HG03139 (cell line): ENCODE data around the gene DSPP.

Source experiments
- ATAC-seq: cut with Tn5 transposase; IDR thresholded peaks from one replicate; pipeline ENCODE4 v1.9.1; 2021; ENCODE audit not compliant: unreplicated experiment

The DSPP gene

DNA sequence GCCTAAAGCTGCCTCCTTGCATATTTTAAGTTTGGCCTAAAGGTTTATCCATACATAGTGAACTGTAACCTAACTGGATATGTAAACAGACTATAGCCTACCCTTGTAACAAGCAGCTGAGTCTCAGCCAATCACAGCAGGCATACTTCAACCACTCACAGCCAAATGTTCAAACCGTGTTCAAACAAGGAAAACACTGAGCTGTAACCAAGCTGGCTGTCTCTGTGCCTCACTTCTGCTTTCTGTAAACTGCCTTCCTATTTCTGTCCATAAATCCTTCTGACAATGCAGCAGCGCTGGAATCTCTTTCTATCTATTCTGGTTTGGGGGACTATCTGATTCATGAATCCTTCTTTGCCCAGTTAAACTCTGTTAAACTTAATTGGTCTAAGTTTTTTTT is 16.4 kb downstream of the DSPP start:
- no peak for ATAC-seq

DNA sequence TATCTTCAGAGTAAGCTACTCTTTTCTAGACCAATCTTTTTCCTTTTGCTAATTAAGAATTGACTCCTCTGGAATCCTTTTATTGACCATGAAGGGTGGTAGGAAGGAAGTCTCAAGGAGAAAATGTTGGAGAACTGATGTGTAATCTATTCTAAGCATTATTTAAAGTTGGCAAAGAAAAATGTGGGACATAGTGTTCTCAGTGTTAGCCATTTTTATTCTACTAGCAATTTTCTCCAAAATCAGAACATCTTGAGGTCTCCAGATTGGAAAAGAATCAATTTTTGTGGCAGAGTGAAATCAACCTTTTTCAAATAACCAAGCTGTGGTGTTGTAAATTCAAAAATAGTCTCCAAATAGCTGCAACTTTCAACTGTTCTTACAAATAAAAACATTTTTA is 23.3 kb downstream of the DSPP start:
- no peak for ATAC-seq

DNA sequence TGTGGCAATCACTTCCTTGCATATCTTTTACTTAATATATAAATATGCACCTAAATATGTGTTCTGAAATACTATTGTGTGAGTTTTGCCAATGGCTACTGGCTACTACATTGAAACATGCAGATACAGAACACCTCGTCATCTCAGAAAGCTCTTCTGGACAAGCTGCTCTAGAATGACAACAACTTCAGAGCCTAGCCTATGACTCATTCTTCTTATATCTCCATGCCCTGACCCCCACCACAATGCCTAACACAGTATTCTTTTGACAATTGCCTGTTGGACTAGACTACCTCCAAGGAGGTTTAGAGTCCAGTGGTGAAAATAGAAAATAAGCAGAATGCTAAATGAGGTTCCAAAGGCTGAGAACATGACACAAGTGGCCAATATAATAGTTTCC is 24.1 kb downstream of the DSPP start:
- ATAC-seq: no peak

DNA sequence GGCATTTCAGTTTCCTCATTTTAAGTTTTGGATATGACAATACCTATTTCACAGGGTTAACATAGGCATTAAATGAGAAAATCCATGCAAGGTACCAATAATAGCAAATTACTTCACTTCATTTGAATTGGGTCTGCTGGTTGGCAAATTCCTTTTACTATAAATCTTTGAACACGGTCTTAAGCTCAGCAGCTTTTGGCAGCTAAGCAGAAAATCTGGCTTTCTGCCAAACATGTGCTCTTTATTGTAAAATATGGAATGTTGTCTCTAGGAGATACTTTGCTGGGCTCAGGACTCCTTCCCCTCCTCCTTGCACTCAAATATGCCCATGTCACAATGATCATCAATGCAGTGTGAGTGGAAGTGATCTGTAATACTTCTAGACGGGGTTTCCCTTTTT is 24.9 kb downstream of the DSPP start:
- no peak for ATAC-seq

DNA sequence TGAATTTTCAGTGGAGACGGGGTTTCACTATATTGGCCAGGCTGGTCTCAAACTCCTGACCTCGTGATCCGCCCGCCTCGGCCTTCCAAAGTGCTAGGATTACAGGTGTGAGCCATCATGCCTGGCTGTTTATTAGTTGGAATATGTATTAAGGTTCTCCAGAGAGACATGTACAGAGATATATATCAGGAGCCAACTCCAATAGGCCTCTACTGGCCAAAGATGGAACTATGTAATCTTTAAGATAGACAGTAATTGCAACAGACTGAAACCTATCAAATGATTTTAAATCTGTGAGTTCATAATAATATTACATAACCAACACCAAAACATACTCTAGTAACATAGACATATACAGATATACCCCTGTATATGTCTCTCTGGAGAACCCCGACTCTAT is 36.0 kb downstream of the DSPP start:
- no peak for ATAC-seq

DNA sequence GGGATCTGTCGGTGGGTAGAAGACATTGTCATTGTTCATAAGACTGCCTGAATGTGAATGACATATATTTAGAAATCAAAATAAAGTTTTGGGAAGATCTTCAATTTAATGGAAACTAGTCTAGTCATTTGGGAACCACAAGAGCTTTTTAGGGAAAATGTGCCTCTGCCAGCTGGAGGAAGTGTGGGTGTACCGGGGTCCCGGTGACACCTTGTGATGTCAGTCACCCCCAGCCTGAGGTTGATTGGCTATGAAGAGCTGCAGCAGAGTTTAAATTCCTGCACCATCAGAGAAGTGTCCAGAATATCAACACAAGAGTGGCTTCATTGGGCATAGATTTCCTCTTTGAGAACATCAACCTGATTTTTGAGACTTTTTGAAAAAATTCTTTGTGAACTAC is 41.7 kb downstream of the DSPP start, which contains the start of gene DMP1:
Gene DMP1, plus strand, starts transcription at position 301 of the 400 bp plus-strand sequence. CDS start 6,213 bp downstream, outside the sequence.
- ATAC-seq: no peak

DNA sequence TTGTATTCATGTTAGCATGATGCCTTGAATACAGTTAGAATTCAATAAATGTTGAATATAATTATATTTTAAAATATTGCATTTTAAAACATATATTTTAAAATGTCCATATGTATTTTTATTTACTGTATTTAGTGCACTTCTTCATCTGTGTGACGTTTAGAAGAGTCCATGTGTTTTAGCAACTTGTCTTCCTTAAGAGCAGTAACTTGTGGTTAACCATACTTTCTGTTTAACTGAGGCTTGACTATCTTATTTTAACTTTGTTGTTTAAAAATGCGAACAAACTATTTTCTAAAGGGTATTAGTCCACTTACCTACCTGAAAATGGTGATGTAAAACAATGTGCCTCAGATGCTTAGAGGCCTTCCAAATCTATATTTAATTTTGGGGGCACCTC is 42.6 kb downstream of the DSPP start:
- no peak for ATAC-seq

DNA sequence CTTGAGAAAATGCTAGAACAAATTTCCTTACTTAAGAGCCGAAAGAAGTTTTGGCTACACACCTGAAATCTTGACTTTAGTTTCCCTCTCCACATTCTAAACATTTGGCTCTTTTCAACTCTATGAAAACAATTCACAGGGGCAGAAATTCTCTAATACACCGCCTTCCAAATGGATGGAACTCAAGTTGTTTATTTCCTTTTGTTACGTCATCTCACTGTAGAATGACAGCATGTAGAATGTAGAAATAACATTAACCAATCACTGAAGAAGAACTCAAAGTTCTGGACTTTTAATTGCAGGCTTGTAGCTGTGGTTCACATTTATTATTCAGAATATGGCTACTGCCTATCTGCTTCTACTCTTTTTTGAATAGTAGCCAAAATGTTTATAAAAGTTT is 43.6 kb downstream of the DSPP start:
- no peak for ATAC-seq

DNA sequence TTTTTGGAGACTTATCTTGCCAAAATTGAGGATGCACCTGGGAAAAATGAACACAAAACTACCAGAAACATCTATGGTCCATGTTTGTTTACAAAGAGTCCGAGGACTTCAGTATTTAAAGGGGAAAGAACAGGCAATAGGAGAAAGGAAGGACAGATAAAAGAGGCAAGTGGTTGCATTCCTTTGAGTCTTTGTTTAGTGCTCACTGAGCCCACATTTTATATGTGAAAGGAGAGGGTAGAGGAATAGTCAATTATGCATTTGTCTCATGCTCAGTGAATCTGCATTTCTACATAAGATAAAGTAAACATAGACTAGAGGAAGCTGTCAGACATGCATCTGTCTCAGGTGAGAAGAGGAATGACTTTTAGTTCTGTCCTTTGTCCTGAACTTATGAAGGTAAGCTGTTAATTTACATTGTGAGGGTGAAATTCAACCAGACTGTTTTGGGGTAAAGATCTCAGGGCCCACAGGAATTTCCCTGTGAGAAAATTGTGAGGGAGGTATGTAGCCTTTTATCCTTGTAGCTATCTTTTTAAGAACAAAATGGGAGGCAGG is 46.2 kb downstream of the DSPP start:
- ATAC-seq: no peak

DNA sequence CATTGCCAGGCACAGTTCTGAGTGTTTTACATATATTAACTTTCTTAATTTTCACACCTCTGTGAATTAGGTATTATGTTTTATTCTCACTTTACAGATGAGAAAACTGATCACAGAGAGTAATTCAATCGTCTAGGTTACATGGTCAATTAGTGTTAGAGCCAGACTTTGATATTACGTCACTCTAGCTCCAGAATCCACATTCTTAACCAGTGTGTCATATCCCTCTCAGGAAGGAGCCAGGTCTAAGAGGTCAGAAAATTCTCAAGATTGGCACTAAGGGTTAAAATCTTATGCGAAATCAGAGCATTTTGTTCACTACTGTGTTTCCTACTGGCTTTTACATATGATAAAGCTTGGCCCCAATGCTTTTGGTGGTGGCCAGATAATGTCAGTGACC is 49.2 kb downstream of the DSPP start:
- ATAC-seq: no peak

DNA sequence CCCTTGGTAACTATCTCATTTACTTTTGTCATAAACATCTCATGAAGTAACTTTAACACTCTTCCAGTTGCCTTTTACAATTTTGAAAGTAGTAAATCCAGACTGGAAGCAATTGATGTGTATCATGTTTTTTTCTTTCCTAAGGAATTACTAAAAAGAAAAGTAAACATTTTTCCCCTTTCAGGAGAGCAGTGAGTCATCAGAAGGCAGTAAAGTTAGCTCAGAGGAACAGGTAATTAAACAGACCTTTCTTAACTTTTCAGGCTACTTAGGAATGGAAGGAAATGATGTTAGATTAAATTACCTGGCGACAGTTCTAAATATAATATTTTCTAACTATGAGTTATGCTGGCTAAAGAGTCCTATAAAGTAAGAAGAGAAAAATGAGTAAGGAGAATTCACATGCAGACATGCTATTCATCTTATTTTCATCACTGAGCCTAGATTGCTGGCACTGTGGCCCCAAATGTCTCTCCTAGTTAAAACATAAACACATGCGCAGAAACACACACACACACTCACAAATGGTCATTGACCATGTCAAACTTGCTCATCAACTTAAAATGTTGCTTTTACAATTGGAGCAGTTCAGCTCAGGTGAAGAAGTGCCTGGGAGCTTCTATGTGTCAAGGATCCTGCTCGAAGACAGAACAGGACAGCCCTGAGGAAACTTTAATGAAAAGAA is 51.1 kb downstream of the DSPP start:
- ATAC-seq: no peak

DNA sequence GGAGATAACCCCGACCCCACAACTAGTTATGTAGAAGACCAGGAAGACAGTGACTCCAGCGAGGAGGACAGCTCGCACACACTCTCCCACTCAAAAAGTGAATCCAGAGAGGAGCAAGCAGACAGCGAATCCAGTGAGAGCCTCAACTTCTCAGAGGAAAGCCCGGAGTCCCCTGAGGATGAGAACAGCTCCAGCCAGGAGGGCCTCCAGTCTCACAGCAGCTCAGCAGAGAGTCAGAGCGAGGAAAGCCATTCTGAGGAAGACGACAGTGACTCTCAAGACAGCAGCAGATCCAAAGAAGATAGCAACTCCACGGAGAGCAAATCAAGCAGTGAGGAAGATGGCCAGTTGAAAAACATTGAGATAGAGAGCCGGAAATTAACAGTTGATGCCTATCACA is 54.5 kb downstream of the DSPP start:
- ATAC-seq: no peak
